GM12878 (cell line): ENCODE data around the gene SHANK3. TPM values are rescaled to one million over a fixed set of nuclear protein-coding genes. Genes with fewer than 3 reads are reported as not detected.

Source experiments
- ATAC-seq: fragments of 200-7000 bp; cut with Tn5 transposase; 3 replicates; pipeline ENCODE4 v1.9.1; 2020; ENCODE audit warnings: mild to moderate bottlenecking, moderate library complexity
- BruUV-seq: library from RNA; stranded (reverse); fragments of 400-500 nt; replicated peaks from 2 replicates; lab custom pipeline; 2021; lab: Mats Ljungman, UMichigan
- CTCF ChIA-PET: fragments of 300-600 bp; sonication (Branson Sonifier 250); formaldehyde crosslinking; extraction: SDS; loops from one replicate; lab custom pipeline; 2021; ENCODE audit warnings: inconsistent platforms; lab: Yijun Ruan, JAX
- POLR2A ChIA-PET: fragments of 350-600 bp; formaldehyde crosslinking; extraction: SDS; loops from one replicate; lab custom pipeline; 2021; ENCODE audit warnings: inconsistent platforms; lab: Charles Lee
- RAD21 ChIA-PET: fragments of 300-600 bp; sonication (Branson Sonifier 250); formaldehyde crosslinking; loops from one replicate; lab custom pipeline; 2023; ENCODE audit warnings: antibody characterized with exemption; ENCODE audit not compliant: unreplicated experiment; lab: Charles Lee
- SMC1A ChIA-PET: fragments of 300-600 bp; sonication (Branson Sonifier 250); formaldehyde crosslinking; loops from one replicate; lab custom pipeline; 2023; ENCODE audit not compliant: unreplicated experiment, uncharacterized antibody; lab: Charles Lee
- DNase-seq: peaks from one replicate; pipeline ENCODE4 v3.0.0-alpha.2; 2011; ENCODE audit warnings: low read depth, low spot score
- FAIRE-seq: peaks from 3 replicates; lab custom pipeline; 2011; peaks lifted over from hg19 to GRCh38; lab: Jason Lieb, UNC
- H2AFZ ChIP-seq: 2 replicates; pipeline ENCODE4 v1.6.0; 2011; ENCODE audit warnings: low read depth, low read length, control low read depth; ENCODE audit not compliant: control insufficient read depth
- H3K27ac ChIP-seq: 2 replicates; pipeline ENCODE4 v1.5.1; 2011; ENCODE audit warnings: control low read depth; ENCODE audit not compliant: control insufficient read depth, insufficient read depth
- H3K27me3 ChIP-seq, 2 experiments: replicated peaks in 1 of 2; 2 replicates each; pipeline versions ENCODE4 v1.6.0 to v1.6.1; 2011; ENCODE audit warnings: low read length in 1 of 2; ENCODE audit not compliant: control insufficient read depth in 2 of 2, insufficient read depth in 2 of 2
- H3K36me3 ChIP-seq, 2 experiments: 2 replicates each; pipeline ENCODE4 v1.5.1; 2011; ENCODE audit warnings: low read length in 1 of 2; ENCODE audit not compliant: control insufficient read depth in 2 of 2, insufficient read depth in 2 of 2
- H3K4me1 ChIP-seq: 2 replicates; pipeline ENCODE4 v1.6.1; 2011; ENCODE audit warnings: mild to moderate bottlenecking, low read length, moderate library complexity, mixed read lengths; ENCODE audit not compliant: control insufficient read depth, insufficient read depth
- H3K4me2 ChIP-seq: 2 replicates; pipeline ENCODE4 v1.6.0; 2011; ENCODE audit warnings: control low read depth; ENCODE audit not compliant: control insufficient read depth, insufficient read depth
- H3K4me3 ChIP-seq: fragments of 200-600 bp; sonication (generic); 2 replicates; pipeline ENCODE4 v1.5.1; 2016
- H3K79me2 ChIP-seq: 2 replicates; pipeline ENCODE4 v1.6.0; 2011; ENCODE audit warnings: low read length; ENCODE audit not compliant: control insufficient read depth, insufficient read depth
- H3K9ac ChIP-seq: 2 replicates; pipeline ENCODE4 v1.8.0; 2011; ENCODE audit warnings: low read length, control low read depth, mixed read lengths; ENCODE audit not compliant: control insufficient read depth, insufficient read depth
- H3K9me3 ChIP-seq: replicated peaks from 3 replicates; pipeline ENCODE4 v1.5.1; 2011; ENCODE audit warnings: mild to moderate bottlenecking, low read length; ENCODE audit not compliant: control insufficient read depth, insufficient read depth
- H4K20me1 ChIP-seq: 2 replicates; pipeline ENCODE4 v1.6.0; 2011; ENCODE audit not compliant: control insufficient read depth, insufficient read depth
- CREM ChIP-seq: IDR thresholded peaks from 2 replicates; pipeline ENCODE4 v1.6.1; 2014; ENCODE audit warnings: antibody characterized with exemption, low read depth
- DPF2 ChIP-seq: fragments of 450-650 bp; IDR thresholded peaks from 2 replicates; pipeline ENCODE4 v1.6.1; 2017; ENCODE audit warnings: mild to moderate bottlenecking
- MXI1 ChIP-seq: fragments of 150-350 bp; IDR thresholded peaks from 2 replicates; pipeline ENCODE4 v1.6.1; 2011; ENCODE audit warnings: low read depth, mild to moderate bottlenecking, inconsistent platforms, low read length, improper control_type of control experiment
- RCOR1 ChIP-seq: conservative IDR thresholded peaks from 2 replicates; pipeline ENCODE4 v1.6.1; 2012; ENCODE audit warnings: low read depth, low read length, improper control_type of control experiment
- SMAD1 ChIP-seq: fragments of 450-650 bp; IDR thresholded peaks from 2 replicates; pipeline ENCODE4 v1.6.1; 2018; ENCODE audit warnings: mild to moderate bottlenecking, low read depth; ENCODE audit not compliant: partially characterized antibody
- TAF1 ChIP-seq: IDR thresholded peaks from 2 replicates; pipeline ENCODE4 v1.6.1; 2011; ENCODE audit warnings: mild to moderate bottlenecking, low read depth, low read length, borderline replicate concordance
- WRNIP1 ChIP-seq: IDR thresholded peaks from 2 replicates; pipeline ENCODE4 v1.6.1; 2011; ENCODE audit warnings: low read depth, low read length, improper control_type of control experiment, borderline replicate concordance
- WGBS: methylation state at CpG from one replicate; pipeline ENCODE4 v1.1.6; 2016; ENCODE audit warnings: low lambda C conversion rate; ENCODE audit not compliant: insufficient replicate concordance, insufficient coverage; ENCODE audit errors: missing lambda C conversion rate; 5-methylcytosine and 5-hydroxymethylcytosine counted together
- in situ Hi-C: fragments of 300-500 bp; cut with MboI; formaldehyde crosslinking; loops from 9 replicates; pipeline ENCODE4 v1.14.3; 2018; ENCODE audit warnings: mixed read lengths
- intact Hi-C: fragments of 100-400 bp; cut with micrococcal nuclease; formaldehyde crosslinking; loops from one replicate; pipeline ENCODE4 v1.14.2; 2022; ENCODE audit not compliant: unreplicated experiment
- polyA plus RNA-seq, 11 experiments: library from polyadenylated mRNA; depleted of rRNA in 4 of 11; unstranded in 6 of 11; stranded (reverse) in 5 of 11; fragments of >200 nt; fragmentation: Nextera tagmentation in 4 of 11; fragmentation: Illumina TruSeq in 1 of 11; extraction: Ambion mirVana in 4 of 11; extraction: Trizol in 1 of 11; gene quantifications; 1 replicate in 1 of 11; 2 replicates in 10 of 11; pipeline versions ENCODE4 v1.2.1 to v1.2.3, GENCODE V29; 2011 to 2016; ENCODE audit warnings: inconsistent platforms in 2 of 11, missing spikeins in 2 of 11, low read depth in 1 of 11
- total RNA-seq, 4 experiments: library from RNA; depleted of rRNA in 3 of 4; stranded (reverse); fragments of >200 nt in 3 of 4; fragmentation: Illumina TruSeq in 1 of 4; extraction: Trizol in 1 of 4; gene quantifications; 2 replicates each; pipeline versions ENCODE4 v1.2.1 to v1.2.3, GENCODE V29; 2013 to 2021
- TF ChIP-seq, protein P1 (sequence below): fragments of 450-650 bp; conservative IDR thresholded peaks from 2 replicates; pipeline ENCODE4 v1.6.1; 2017; ENCODE audit warnings: mild to moderate bottlenecking, moderate library complexity
- TF ChIP-seq, protein P2 (sequence below): IDR thresholded peaks from 2 replicates; pipeline ENCODE4 v1.6.1; 2012; ENCODE audit warnings: mild to moderate bottlenecking, low read depth, low read length
- TF ChIP-seq, protein P3 (sequence below): fragments of 450-650 bp; IDR thresholded peaks from 2 replicates; pipeline ENCODE4 v1.6.1; 2017; ENCODE audit warnings: borderline replicate concordance
- TF ChIP-seq, protein P4 (sequence below): fragments of 450-650 bp; IDR thresholded peaks from 2 replicates; pipeline ENCODE4 v1.6.1; 2016; ENCODE audit warnings: mild to moderate bottlenecking
- TF ChIP-seq, protein P5 (sequence below): fragments of 450-650 bp; formaldehyde crosslinking; IDR thresholded peaks from 2 replicates; pipeline ENCODE4 v1.4.0; 2022; ENCODE audit warnings: mild to moderate bottlenecking, moderate library complexity

Gene SHANK3
- total and polyA plus RNA-seq, 10 of the 15 experiments (the other 5 are each of a cell fraction or from before 2014, with no cell fraction given): under 0.01 to 0.10 (median 0.05) TPM; not detected in 6

DNA sequence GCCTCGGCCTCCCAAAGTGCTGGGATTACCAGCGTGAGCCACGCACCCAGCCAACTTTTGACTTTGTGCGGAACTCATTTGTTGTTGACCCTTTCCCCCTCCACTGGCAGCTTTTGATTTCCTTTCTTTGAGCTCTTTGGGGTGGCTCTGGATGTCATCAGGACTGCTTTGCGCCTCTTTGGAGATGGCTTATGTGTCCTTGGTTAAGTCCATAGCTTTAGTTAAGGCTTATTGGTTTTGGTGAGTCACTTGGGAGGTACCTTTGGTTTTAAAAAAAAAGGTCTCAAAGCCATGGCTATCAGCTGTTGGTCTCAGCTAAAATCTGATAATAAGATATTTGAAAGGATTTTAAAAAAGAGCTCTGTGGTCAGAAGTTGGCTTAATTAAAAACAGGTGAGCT lies 39.5 kb upstream of the SHANK3 start:
- BruUV-seq: no TSS peak
- TF ChIP-seq MXI1: no peak
- TF ChIP-seq, protein P1, sequence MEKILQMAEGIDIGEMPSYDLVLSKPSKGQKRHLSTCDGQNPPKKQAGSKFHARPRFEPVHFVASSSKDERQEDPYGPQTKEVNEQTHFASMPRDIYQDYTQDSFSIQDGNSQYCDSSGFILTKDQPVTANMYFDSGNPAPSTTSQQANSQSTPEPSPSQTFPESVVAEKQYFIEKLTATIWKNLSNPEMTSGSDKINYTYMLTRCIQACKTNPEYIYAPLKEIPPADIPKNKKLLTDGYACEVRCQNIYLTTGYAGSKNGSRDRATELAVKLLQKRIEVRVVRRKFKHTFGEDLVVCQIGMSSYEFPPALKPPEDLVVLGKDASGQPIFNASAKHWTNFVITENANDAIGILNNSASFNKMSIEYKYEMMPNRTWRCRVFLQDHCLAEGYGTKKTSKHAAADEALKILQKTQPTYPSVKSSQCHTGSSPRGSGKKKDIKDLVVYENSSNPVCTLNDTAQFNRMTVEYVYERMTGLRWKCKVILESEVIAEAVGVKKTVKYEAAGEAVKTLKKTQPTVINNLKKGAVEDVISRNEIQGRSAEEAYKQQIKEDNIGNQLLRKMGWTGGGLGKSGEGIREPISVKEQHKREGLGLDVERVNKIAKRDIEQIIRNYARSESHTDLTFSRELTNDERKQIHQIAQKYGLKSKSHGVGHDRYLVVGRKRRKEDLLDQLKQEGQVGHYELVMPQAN: no peak
- no peak for TF ChIP-seq SMAD1
- TF ChIP-seq, protein P2, sequence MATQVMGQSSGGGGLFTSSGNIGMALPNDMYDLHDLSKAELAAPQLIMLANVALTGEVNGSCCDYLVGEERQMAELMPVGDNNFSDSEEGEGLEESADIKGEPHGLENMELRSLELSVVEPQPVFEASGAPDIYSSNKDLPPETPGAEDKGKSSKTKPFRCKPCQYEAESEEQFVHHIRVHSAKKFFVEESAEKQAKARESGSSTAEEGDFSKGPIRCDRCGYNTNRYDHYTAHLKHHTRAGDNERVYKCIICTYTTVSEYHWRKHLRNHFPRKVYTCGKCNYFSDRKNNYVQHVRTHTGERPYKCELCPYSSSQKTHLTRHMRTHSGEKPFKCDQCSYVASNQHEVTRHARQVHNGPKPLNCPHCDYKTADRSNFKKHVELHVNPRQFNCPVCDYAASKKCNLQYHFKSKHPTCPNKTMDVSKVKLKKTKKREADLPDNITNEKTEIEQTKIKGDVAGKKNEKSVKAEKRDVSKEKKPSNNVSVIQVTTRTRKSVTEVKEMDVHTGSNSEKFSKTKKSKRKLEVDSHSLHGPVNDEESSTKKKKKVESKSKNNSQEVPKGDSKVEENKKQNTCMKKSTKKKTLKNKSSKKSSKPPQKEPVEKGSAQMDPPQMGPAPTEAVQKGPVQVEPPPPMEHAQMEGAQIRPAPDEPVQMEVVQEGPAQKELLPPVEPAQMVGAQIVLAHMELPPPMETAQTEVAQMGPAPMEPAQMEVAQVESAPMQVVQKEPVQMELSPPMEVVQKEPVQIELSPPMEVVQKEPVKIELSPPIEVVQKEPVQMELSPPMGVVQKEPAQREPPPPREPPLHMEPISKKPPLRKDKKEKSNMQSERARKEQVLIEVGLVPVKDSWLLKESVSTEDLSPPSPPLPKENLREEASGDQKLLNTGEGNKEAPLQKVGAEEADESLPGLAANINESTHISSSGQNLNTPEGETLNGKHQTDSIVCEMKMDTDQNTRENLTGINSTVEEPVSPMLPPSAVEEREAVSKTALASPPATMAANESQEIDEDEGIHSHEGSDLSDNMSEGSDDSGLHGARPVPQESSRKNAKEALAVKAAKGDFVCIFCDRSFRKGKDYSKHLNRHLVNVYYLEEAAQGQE: no peak
- TF ChIP-seq DPF2: no peak
- no peak for TF ChIP-seq WRNIP1
- TF ChIP-seq TAF1: no peak
- TF ChIP-seq, protein P3, sequence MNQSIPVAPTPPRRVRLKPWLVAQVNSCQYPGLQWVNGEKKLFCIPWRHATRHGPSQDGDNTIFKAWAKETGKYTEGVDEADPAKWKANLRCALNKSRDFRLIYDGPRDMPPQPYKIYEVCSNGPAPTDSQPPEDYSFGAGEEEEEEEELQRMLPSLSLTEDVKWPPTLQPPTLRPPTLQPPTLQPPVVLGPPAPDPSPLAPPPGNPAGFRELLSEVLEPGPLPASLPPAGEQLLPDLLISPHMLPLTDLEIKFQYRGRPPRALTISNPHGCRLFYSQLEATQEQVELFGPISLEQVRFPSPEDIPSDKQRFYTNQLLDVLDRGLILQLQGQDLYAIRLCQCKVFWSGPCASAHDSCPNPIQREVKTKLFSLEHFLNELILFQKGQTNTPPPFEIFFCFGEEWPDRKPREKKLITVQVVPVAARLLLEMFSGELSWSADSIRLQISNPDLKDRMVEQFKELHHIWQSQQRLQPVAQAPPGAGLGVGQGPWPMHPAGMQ: no peak
- TF ChIP-seq, protein P4, sequence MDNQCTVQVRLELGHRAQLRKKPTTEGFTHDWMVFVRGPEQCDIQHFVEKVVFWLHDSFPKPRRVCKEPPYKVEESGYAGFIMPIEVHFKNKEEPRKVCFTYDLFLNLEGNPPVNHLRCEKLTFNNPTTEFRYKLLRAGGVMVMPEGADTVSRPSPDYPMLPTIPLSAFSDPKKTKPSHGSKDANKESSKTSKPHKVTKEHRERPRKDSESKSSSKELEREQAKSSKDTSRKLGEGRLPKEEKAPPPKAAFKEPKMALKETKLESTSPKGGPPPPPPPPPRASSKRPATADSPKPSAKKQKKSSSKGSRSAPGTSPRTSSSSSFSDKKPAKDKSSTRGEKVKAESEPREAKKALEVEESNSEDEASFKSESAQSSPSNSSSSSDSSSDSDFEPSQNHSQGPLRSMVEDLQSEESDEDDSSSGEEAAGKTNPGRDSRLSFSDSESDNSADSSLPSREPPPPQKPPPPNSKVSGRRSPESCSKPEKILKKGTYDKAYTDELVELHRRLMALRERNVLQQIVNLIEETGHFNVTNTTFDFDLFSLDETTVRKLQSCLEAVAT: no peak
- no peak for TF ChIP-seq RCOR1
- TF ChIP-seq, protein P5, sequence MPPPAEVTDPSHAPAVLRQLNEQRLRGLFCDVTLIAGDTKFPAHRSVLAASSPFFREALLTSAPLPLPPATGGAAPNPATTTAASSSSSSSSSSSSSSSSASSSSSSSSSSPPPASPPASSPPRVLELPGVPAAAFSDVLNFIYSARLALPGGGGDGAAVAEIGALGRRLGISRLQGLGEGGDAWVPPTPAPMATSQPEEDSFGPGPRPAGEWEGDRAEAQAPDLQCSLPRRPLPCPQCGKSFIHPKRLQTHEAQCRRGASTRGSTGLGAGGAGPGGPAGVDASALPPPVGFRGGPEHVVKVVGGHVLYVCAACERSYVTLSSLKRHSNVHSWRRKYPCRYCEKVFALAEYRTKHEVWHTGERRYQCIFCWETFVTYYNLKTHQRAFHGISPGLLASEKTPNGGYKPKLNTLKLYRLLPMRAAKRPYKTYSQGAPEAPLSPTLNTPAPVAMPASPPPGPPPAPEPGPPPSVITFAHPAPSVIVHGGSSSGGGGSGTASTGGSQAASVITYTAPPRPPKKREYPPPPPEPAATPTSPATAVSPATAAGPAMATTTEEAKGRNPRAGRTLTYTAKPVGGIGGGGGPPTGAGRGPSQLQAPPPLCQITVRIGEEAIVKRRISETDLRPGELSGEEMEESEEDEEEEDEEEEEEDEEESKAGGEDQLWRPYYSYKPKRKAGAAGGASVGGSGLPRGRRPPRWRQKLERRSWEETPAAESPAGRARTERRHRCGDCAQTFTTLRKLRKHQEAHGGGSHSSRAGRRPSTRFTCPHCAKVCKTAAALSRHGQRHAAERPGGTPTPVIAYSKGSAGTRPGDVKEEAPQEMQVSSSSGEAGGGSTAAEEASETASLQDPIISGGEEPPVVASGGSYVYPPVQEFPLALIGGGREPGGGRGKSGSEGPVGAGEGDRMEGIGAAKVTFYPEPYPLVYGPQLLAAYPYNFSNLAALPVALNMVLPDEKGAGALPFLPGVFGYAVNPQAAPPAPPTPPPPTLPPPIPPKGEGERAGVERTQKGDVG: no peak
- no peak for TF ChIP-seq CREM

More for the DNA sequence above, 39.5 kb upstream of the SHANK3 start:
- Histone ChIP-seq H3K79me2 (no peaks in the 10 kb centered on the region), H3K9me3 (no peaks in the 10 kb centered on the region; the same call in 2 of the 3 replicates), H2AFZ (no peak overlapping the region), H3K4me1 (peaks cover 5% of the 10 kb centered on the region; the same call in 1 of the 2 replicates), H3K27me3 (no peaks in the 10 kb centered on the region; a peak in 1 of 4 replicates), H3K36me3 (no peaks in the 10 kb centered on the region), H3K4me2 (no peak overlapping the region), H3K27ac (no peak overlapping the region), H3K9ac (no peak overlapping the region), H3K4me3 (no peak overlapping the region), H4K20me1 (no peaks in the 10 kb centered on the region)
- in situ Hi-C loops: no loop called here
- 66% methylated on average over 5 of the region's 5 CpGs for WGBS
- intact Hi-C loops: no loop called here
- no peak for DNase-seq
- ChIA-PET CTCF (interaction anchor here (0.6 to 2.7 kb wide), 4 partner anchors 12 to 67 kb away, joined by 3 to 16 read pairs (median 6); no protein-coding TSS in a partner anchor), RAD21 (interaction anchor here (1.0 kb wide), 1 partner anchor 12 kb away, joined by 3 read pairs; no protein-coding TSS in a partner anchor), SMC1A (interaction anchor here (2.1 kb wide), 1 partner anchor 11 kb away, joined by 6 read pairs; no protein-coding TSS in a partner anchor), POLR2A (no interaction called here)
- no peak for ATAC-seq
- no peak for FAIRE-seq
